Measurements from ENCODE around the gene DBN1. TPM values are rescaled to one million over a fixed set of nuclear protein-coding genes. Genes with fewer than 3 reads are reported as not detected.

DBN1 gene
- total RNA-seq, 1 experiment from 2014 or later: 195 TPM

- peaks cover 47% of the 10 kb centered on the region for H3K4me1 ChIP-seq (ENCODE audit: control insufficient read depth, insufficient read depth, low read length)
- intact Hi-C loops (cut with micrococcal nuclease; ENCODE audit: unreplicated experiment) (loop anchor here (10.0 kb wide), 1 partner anchor 139 kb away; the partner anchor contains the start of gene MXD3), in situ Hi-C loops (cut with HindIII; ENCODE audit: low pct_unique_long_range_greater_than_20kb, low sequenced_read_pairs) (no loop called here)
- peak overlapping the region; percentile 50 to 61 for H3K4me3 ChIP-seq (ENCODE audit: low read depth in 2 of 2, low read length in 2 of 2)
- ChIA-PET POLR2A (interaction anchor here (0.6 to 0.7 kb wide), 2 partner anchors 75 to 101 kb away, joined by 4 to 6 read pairs; no protein-coding TSS in a partner anchor), CTCF (interaction anchor here (0.7 to 3.3 kb wide), 7 partner anchors 14 to 128 kb away, joined by 3 to 29 read pairs (median 6); partner anchors contain the start of gene GRK6)
- ATAC-seq (peak; percentile 18), DNase-seq (ENCODE audit: low read depth, low spot score) (no peak)
- peaks cover 3% of the 10 kb centered on the region; the same call in 1 of the 2 replicates for H3K36me3 ChIP-seq (ENCODE audit: control insufficient read depth, insufficient read depth, low read length)
- H3K9me3 ChIP-seq (ENCODE audit: control insufficient read depth, insufficient read depth, low read depth, low read length): no peaks in the 10 kb centered on the region
- H3K27ac ChIP-seq (ENCODE audit: low read length): peak overlapping the region; percentile 78
- no peaks in the 10 kb centered on the region for H3K27me3 ChIP-seq (ENCODE audit: control insufficient read depth, insufficient read depth, low read length)
- BruUV-seq (replicated peaks): no TSS peak
- TF ChIP-seq CTCF (IDR thresholded peaks at IDR 0.05) (no peak), POLR2AphosphoS5 (IDR thresholded peaks at IDR 0.05; ENCODE audit: low read depth, low read length) (no peak), SIN3A (IDR thresholded peaks at IDR 0.05; ENCODE audit: borderline replicate concordance, insufficient read depth, low read depth, low read length) (no peak), TCF7L2 (IDR thresholded peaks at IDR 0.05; ENCODE audit: low read depth, low read length) (no peak), REST (IDR thresholded peaks at IDR 0.05; ENCODE audit: insufficient read depth in 1 of 2, low read depth in 2 of 2, low read length in 1 of 2) (no peak)
Measured at GRCh38 chr5:177453852-177454396, 19.5 kb downstream of the DBN1 start.

- no peak overlapping the region; the same call in 1 of the 2 replicates for H3K27ac ChIP-seq (ENCODE audit: low read length)
- H3K4me3 ChIP-seq (ENCODE audit: low read depth in 2 of 2, low read length in 2 of 2): no peak overlapping the region
- DNase-seq (ENCODE audit: low read depth, low spot score) (no peak), ATAC-seq (no peak)
- H3K4me1 ChIP-seq (ENCODE audit: control insufficient read depth, insufficient read depth, low read length): peaks cover 56% of the 10 kb centered on the region
- ChIA-PET POLR2A (interaction anchor here (0.5 kb wide), 1 partner anchor 27 kb away, joined by 4 read pairs; the partner anchor contains the start of gene GRK6), CTCF (interaction anchor here (0.5 to 3.3 kb wide), 4 partner anchors 13 to 87 kb away, joined by 3 to 29 read pairs (median 5); no protein-coding TSS in a partner anchor)
- in situ Hi-C loops (cut with HindIII; ENCODE audit: low pct_unique_long_range_greater_than_20kb, low sequenced_read_pairs): no loop called here
- TF ChIP-seq POLR2AphosphoS5 (IDR thresholded peaks at IDR 0.05; ENCODE audit: low read depth, low read length): no peak
- TF ChIP-seq REST (IDR thresholded peaks at IDR 0.05; ENCODE audit: insufficient read depth in 1 of 2, low read depth in 2 of 2, low read length in 1 of 2): no peak
- no peak for TF ChIP-seq SIN3A (IDR thresholded peaks at IDR 0.05; ENCODE audit: borderline replicate concordance, insufficient read depth, low read depth, low read length)
- no peak for TF ChIP-seq CTCF (IDR thresholded peaks at IDR 0.05)
- TF ChIP-seq TCF7L2 (IDR thresholded peaks at IDR 0.05; ENCODE audit: low read depth, low read length): no peak
- H3K27me3 ChIP-seq (ENCODE audit: control insufficient read depth, insufficient read depth, low read length): no peaks in the 10 kb centered on the region
- intact Hi-C loops (cut with micrococcal nuclease; ENCODE audit: unreplicated experiment): loop anchor here (10.0 kb wide), 1 partner anchor 138 kb away; the partner anchor contains the start of gene MXD3
- H3K9me3 ChIP-seq (ENCODE audit: control insufficient read depth, insufficient read depth, low read depth, low read length): no peaks in the 10 kb centered on the region
- no TSS peak for BruUV-seq (replicated peaks)
- peaks cover 3% of the 10 kb centered on the region; the same call in 1 of the 2 replicates for H3K36me3 ChIP-seq (ENCODE audit: control insufficient read depth, insufficient read depth, low read length)
Measured at GRCh38 chr5:177452688-177453638, 20.5 kb downstream of the DBN1 start.
